Colonic mucosa (tissue), 4 donors: ENCODE results near the gene CHD5. TPM values are rescaled to one million over a fixed set of nuclear protein-coding genes. Genes with fewer than 3 reads are reported as not detected.

Experiments used
- DNase-seq: peaks from one replicate; pipeline ENCODE4 v3.0.0-alpha.2; 2020
- H3K27ac ChIP-seq: fragments of 200-600 bp; one replicate; pipeline ENCODE4 v1.8.0; 2021
- H3K27me3 ChIP-seq: fragments of 200-600 bp; one replicate; pipeline ENCODE4 v1.8.0; 2021
- H3K36me3 ChIP-seq: fragments of 200-600 bp; one replicate; pipeline ENCODE4 v1.8.0; 2021
- H3K4me1 ChIP-seq: fragments of 200-600 bp; one replicate; pipeline ENCODE4 v1.8.0; 2021; ENCODE audit warnings: mild to moderate bottlenecking
- H3K4me3 ChIP-seq: fragments of 200-600 bp; one replicate; pipeline ENCODE4 v1.8.0; 2021
- H3K9ac ChIP-seq, 2 donors: one replicate each; pipeline ENCODE4 v1.7.0; 2013; ENCODE audit warnings: control low read depth in 2 of 2, low read depth in 2 of 2, low read length in 2 of 2
- H3K9me3 ChIP-seq: fragments of 200-600 bp; one replicate; pipeline ENCODE4 v1.8.0; 2021
- intact Hi-C: fragments of 100-400 bp; cut with DNase I; formaldehyde crosslinking; loops from one replicate; pipeline ENCODE4 v1.14.1; 2022
- total RNA-seq, 2 donors: library from RNA; stranded (reverse); fragmentation: NEBNext Ultra II Directional in 1 of 2; extraction: Animal tissue kit (Norgen Biotek cat#: 25700) in 1 of 2; gene quantifications; one replicate each; pipeline ENCODE4 v1.2.1, GENCODE V29; 2021
- TF ChIP-seq, protein P1 (sequence below): fragments of 200-600 bp; IDR thresholded peaks from one replicate; pipeline ENCODE4 v1.8.0; 2022; ENCODE audit warnings: antibody characterized with exemption, mild to moderate bottlenecking
- donor health status: healthy.
- donor health status: DM: no; HTN: no; CAD: no.
- donor health status: DM: no; HTN: no; CAD: no.

The CHD5 gene
- total RNA-seq, 2 donors from 2014 or later: 0.35 to 0.69 TPM

DNA sequence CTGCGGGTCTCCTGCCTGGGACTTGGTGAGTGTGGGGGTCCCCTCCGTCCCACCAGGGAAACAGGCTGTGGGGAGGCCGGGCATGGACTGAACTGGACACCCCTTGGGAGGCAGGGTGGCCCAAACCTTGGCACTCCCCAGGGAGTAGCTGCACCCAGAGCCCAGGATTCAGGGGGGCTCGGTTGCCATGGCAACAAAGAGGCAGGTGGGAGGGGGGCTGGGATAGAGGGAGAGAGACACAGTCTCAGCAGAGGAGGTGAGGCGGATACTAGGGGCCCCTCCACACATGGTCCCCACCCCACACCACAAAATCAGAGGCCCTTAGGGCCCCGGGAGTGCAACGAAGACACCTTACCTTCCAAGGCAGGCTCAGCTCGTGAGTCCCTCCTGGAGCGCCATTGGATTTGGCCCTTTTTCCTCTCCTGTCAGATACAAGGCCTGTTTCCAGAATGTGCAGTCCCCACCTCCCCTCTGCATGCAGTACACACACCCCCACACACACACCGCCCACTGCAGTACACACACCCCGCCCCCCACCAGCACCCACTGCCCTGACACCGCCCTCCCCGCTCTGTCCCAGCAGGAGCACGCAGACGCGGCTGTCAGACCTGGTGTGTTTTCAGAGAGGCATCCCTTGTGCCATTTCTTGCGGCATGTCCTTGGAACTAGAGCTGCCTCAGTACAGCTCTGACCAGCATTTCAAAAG lies 107.2 kb downstream of the CHD5 start:
- H3K36me3 ChIP-seq: no peaks in the 10 kb centered on the region
- no peaks in the 10 kb centered on the region for H3K9me3 ChIP-seq
- TF ChIP-seq, protein P1, sequence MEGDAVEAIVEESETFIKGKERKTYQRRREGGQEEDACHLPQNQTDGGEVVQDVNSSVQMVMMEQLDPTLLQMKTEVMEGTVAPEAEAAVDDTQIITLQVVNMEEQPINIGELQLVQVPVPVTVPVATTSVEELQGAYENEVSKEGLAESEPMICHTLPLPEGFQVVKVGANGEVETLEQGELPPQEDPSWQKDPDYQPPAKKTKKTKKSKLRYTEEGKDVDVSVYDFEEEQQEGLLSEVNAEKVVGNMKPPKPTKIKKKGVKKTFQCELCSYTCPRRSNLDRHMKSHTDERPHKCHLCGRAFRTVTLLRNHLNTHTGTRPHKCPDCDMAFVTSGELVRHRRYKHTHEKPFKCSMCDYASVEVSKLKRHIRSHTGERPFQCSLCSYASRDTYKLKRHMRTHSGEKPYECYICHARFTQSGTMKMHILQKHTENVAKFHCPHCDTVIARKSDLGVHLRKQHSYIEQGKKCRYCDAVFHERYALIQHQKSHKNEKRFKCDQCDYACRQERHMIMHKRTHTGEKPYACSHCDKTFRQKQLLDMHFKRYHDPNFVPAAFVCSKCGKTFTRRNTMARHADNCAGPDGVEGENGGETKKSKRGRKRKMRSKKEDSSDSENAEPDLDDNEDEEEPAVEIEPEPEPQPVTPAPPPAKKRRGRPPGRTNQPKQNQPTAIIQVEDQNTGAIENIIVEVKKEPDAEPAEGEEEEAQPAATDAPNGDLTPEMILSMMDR: no peak
- H3K27me3 ChIP-seq: no peaks in the 10 kb centered on the region
- H3K27ac ChIP-seq: no peak overlapping the region
- no peak for DNase-seq
- H3K4me3 ChIP-seq: no peak overlapping the region
- intact Hi-C loops: no loop called here
- no peaks in the 10 kb centered on the region for H3K4me1 ChIP-seq
- no peak overlapping the region for H3K9ac ChIP-seq

DNA sequence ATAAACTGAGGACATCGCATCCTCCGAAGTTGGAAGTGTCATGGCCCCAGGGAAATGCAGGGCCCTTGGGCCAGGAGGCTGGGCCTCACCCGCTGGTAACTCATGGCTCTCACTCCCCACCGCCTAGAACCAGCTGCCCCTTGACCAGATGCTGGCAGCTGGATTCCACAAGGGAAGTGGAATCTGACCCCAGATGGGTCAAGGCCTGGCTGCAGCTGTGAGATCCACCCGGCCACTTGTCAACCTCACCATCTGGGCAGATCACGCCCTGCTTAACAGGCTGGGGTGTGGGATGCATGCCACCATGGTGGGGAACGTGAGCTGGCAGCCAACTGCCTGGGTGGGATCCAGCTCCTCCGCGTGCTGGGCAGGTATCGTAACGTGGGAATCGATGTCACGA lies 108.9 kb downstream of the CHD5 start:
- no peak overlapping the region for H3K4me3 ChIP-seq
- DNase-seq: no peak
- no peaks in the 10 kb centered on the region for H3K9me3 ChIP-seq
- no peaks in the 10 kb centered on the region for H3K36me3 ChIP-seq
- TF ChIP-seq, protein P1: no peak
- no peak overlapping the region for H3K9ac ChIP-seq
- H3K4me1 ChIP-seq: no peaks in the 10 kb centered on the region
- H3K27me3 ChIP-seq: no peaks in the 10 kb centered on the region
- H3K27ac ChIP-seq: no peak overlapping the region
- intact Hi-C loops: no loop called here

DNA sequence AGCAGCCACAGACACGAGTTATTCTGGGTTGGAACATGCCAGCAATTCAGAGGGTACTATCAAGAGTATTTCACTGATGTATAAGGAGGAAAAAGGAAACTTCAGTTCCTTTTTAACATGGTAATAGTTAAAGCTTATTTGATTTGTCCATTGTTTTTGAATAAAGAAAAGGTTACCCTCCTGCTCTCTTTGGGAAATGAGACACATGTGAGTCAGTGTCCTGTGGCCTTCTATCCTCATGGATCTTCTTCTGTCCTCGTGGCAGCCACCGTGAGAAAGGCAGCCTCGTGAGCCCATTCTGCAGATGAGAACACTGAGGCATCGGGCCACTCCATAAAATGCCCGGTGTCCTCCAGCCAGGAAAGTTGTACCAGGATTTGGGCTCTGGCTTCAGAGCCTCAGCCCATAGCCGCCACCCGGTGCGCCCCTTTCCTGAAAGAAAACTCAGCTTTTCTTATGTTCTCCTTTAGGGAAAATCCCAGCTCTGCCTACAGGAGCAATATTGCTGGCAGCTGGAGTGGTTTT lies 109.6 kb downstream of the CHD5 start:
- Histone ChIP-seq H3K27me3 (no peaks in the 10 kb centered on the region), H3K9me3 (no peaks in the 10 kb centered on the region), H3K27ac (no peak overlapping the region), H3K9ac (no peak overlapping the region), H3K4me3 (no peak overlapping the region), H3K36me3 (no peaks in the 10 kb centered on the region), H3K4me1 (no peaks in the 10 kb centered on the region)
- DNase-seq: no peak
- intact Hi-C loops: no loop called here
- TF ChIP-seq, protein P1: no peak

DNA sequence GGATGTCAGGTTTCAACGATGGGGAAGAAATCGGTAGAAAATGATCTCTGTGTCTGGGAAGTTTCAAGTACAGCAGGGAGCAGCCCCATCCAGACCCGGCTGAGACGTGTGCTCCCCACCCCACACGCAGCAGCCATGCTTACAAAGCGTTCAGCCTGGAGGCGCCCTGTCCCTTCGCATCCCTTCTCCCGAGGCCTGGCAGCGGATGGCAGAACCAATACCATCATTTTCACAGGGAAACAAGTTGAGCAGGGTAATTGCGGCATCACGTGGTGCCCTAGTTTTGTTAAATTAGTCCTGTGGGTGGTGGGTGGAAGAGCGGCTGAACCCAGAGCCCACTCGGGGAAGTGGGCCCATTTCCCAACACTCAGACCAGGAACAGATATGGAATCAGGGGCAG lies 110.5 kb downstream of the CHD5 start:
- Histone ChIP-seq H3K27ac (no peak overlapping the region), H3K36me3 (no peaks in the 10 kb centered on the region), H3K27me3 (no peaks in the 10 kb centered on the region), H3K4me3 (no peak overlapping the region), H3K9me3 (no peaks in the 10 kb centered on the region), H3K4me1 (no peaks in the 10 kb centered on the region), H3K9ac (no peak overlapping the region)
- intact Hi-C loops: no loop called here
- no peak for DNase-seq
- TF ChIP-seq, protein P1: no peak

DNA sequence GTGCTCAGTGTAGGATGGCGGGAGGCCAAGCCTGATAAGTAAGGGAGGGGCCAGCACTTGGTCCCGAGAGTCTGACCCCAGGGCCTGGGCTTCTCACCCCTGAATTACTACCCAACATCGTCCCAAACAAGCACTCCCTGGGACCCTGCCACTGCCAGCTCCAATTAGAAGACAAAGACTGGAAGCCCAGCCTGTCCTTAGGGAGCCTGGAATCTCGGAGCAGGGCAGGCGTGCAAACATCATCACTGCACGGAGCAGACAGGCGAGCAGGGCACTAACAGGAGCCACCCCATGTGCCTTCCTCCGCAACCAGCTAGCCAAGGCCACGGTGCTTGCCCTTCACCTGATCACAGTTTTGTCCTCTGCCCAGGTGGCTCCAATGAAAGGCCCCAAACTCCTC lies 111.2 kb downstream of the CHD5 start:
- intact Hi-C loops: no loop called here
- TF ChIP-seq, protein P1: no peak
- no peak overlapping the region for H3K9ac ChIP-seq
- no peak overlapping the region for H3K4me3 ChIP-seq
- no peaks in the 10 kb centered on the region for H3K4me1 ChIP-seq
- H3K36me3 ChIP-seq: no peaks in the 10 kb centered on the region
- no peak for DNase-seq
- no peaks in the 10 kb centered on the region for H3K27me3 ChIP-seq
- H3K9me3 ChIP-seq: no peaks in the 10 kb centered on the region
- no peak overlapping the region for H3K27ac ChIP-seq
